B cell (primary cell): ENCODE data around the gene SMYD2. TPM values are rescaled to one million over a fixed set of nuclear protein-coding genes. Genes with fewer than 3 reads are reported as not detected.

Experiments
- ATAC-seq: fragments of 200-7000 bp; cut with Tn5 transposase; one replicate; pipeline ENCODE4 v1.10.0; 2021; ENCODE audit warnings: low read depth, mild to moderate bottlenecking, moderate number of reproducible peaks, moderate library complexity
- CTCF ChIA-PET: fragments of 350-600 bp; sonication (Branson Sonifier 250); formaldehyde crosslinking; loops from one replicate; lab custom pipeline; 2021; ENCODE audit warnings: antibody characterized with exemption, inconsistent platforms; lab: Charles Lee
- POLR2A ChIA-PET: fragments of 350-600 bp; sonication (Branson Sonifier 250); formaldehyde crosslinking; loops from one replicate; lab custom pipeline; 2021; ENCODE audit warnings: antibody characterized with exemption; lab: Charles Lee
- DNase-seq: peaks from one replicate; pipeline ENCODE4 v3.0.0; 2013
- H2AFZ ChIP-seq: 2 replicates; pipeline ENCODE4 v1.6.1; 2012; ENCODE audit warnings: mild to moderate bottlenecking, low read depth, low read length; ENCODE audit not compliant: insufficient read depth, poor library complexity, severe bottlenecking
- H3K27ac ChIP-seq, 2 donors: 1 replicate in 1 of 2; 2 replicates in 1 of 2; pipeline ENCODE4 v1.5.1; 2012 to 2013; ENCODE audit warnings: low read length in 2 of 2, mild to moderate bottlenecking in 2 of 2, moderate library complexity in 1 of 2
- H3K27me3 ChIP-seq, 4 experiments: fragments of 200-600 bp in 1 of 4; sonication (generic) in 1 of 4; replicated peaks in 1 of 4; 1 replicate in 2 of 4; 2 replicates in 2 of 4; pipeline versions ENCODE4 v1.6.1 to v1.7.0; 2013 to 2016; ENCODE audit warnings: low read length in 3 of 4, mild to moderate bottlenecking in 2 of 4, mixed read lengths in 1 of 4, moderate library complexity in 1 of 4; ENCODE audit not compliant: insufficient read depth in 4 of 4, control insufficient read depth in 3 of 4; ENCODE audit errors: control extremely low read depth in 1 of 4
- H3K36me3 ChIP-seq, 2 experiments: replicated peaks in 1 of 2; 1 replicate in 1 of 2; 2 replicates in 1 of 2; pipeline versions ENCODE4 v1.6.1 to v1.7.1; 2013; ENCODE audit warnings: low read length in 1 of 2; ENCODE audit not compliant: insufficient read depth in 2 of 2, control insufficient read depth in 1 of 2; ENCODE audit errors: control extremely low read depth in 1 of 2, extremely low read depth in 1 of 2
- H3K4me1 ChIP-seq, 2 donors: fragments of 200-600 bp in 1 of 2; sonication (generic) in 1 of 2; 1 replicate in 1 of 2; 2 replicates in 1 of 2; pipeline versions ENCODE4 v1.5.1 to v1.6.1; 2013 to 2017; ENCODE audit warnings: low read length in 2 of 2; ENCODE audit not compliant: control insufficient read depth in 2 of 2, insufficient read depth in 2 of 2
- H3K4me2 ChIP-seq: replicated peaks from 2 replicates; pipeline ENCODE3; 2012; ENCODE audit warnings: mild to moderate bottlenecking, low read depth, low read length; ENCODE audit not compliant: poor library complexity, severe bottlenecking
- H3K4me3 ChIP-seq, 5 experiments: fragments of 200-600 bp in 1 of 5; sonication (generic) in 1 of 5; 1 replicate in 3 of 5; 2 replicates in 2 of 5; pipeline versions ENCODE4 v1.5.1 to v1.7.0; 2011 to 2016; ENCODE audit warnings: low read length in 4 of 5, mild to moderate bottlenecking in 4 of 5, low read depth in 2 of 5, control low read depth in 1 of 5, moderate library complexity in 1 of 5; ENCODE audit not compliant: insufficient read depth in 1 of 5; ENCODE audit errors: control extremely low read depth in 1 of 5, extremely low read depth in 1 of 5
- H3K79me2 ChIP-seq: fragments of 200-600 bp; sonication (generic); one replicate; pipeline ENCODE4 v1.6.0; 2016; ENCODE audit warnings: low read length; ENCODE audit not compliant: control insufficient read depth, insufficient read depth
- H3K9ac ChIP-seq: fragments of 200-600 bp; sonication (generic); 2 replicates; pipeline ENCODE4 v1.6.1; 2017; ENCODE audit warnings: mild to moderate bottlenecking, low read length, moderate library complexity
- H3K9me3 ChIP-seq, 3 donors: one replicate each; pipeline versions ENCODE4 v1.6.1 to v1.7.1; 2013; ENCODE audit warnings: low read length in 2 of 3; ENCODE audit not compliant: control insufficient read depth in 2 of 3, insufficient read depth in 1 of 3; ENCODE audit errors: control extremely low read depth in 1 of 3
- H4K20me1 ChIP-seq: 2 replicates; pipeline ENCODE4 v1.6.0; 2012; ENCODE audit warnings: mild to moderate bottlenecking, low read length; ENCODE audit not compliant: insufficient read depth, control insufficient read depth, poor library complexity, severe bottlenecking
- H3K27ac Mint-ChIP-seq: one replicate; pipeline ENCODE4 v1.8.0; 2021; ENCODE audit warnings: mixed read lengths
- H3K27me3 Mint-ChIP-seq: one replicate; pipeline ENCODE4 v1.8.0; 2021; ENCODE audit warnings: mixed read lengths
- H3K4me1 Mint-ChIP-seq: one replicate; pipeline ENCODE4 v1.8.0; 2021; ENCODE audit warnings: mixed read lengths
- H3K4me3 Mint-ChIP-seq: one replicate; pipeline ENCODE4 v1.8.0; 2021; ENCODE audit warnings: mixed read lengths
- H3K9me3 Mint-ChIP-seq: one replicate; pipeline ENCODE4 v1.8.0; 2022; ENCODE audit warnings: mixed read lengths; ENCODE audit not compliant: insufficient read depth
- EZH2 ChIP-seq: IDR thresholded peaks from 2 replicates; pipeline ENCODE4 v1.6.1; 2012; ENCODE audit warnings: borderline replicate concordance, low read depth, mild to moderate bottlenecking, moderate library complexity, low read length; ENCODE audit not compliant: insufficient read depth, poor library complexity, severe bottlenecking
- WGBS: methylation state at CpG from one replicate; pipeline ENCODE4 v1.1.5; 2013; ENCODE audit warnings: missing lambda C conversion rate; ENCODE audit not compliant: insufficient coverage; 5-methylcytosine and 5-hydroxymethylcytosine counted together
- intact Hi-C: fragments of 100-400 bp; cut with micrococcal nuclease; formaldehyde crosslinking; loops from one replicate; pipeline ENCODE4 v1.10.0; 2022
- polyA plus RNA-seq: library from polyadenylated mRNA; depleted of rRNA; stranded (reverse); fragments of >200 nt; gene quantifications from 2 replicates; pipeline ENCODE4 v1.2.3, GENCODE V29; 2012
- total RNA-seq, 2 donors: library from RNA; stranded (reverse); fragments of 120-200 nt in 1 of 2; gene quantifications; 1 replicate in 1 of 2; 2 replicates in 1 of 2; pipeline versions ENCODE4 v1.2.3 to v1.2.4, GENCODE V29; 2013 to 2022
- TF ChIP-seq, protein P1 (sequence below): fragments of 200-600 bp; IDR thresholded peaks from one replicate; pipeline ENCODE4 v1.8.0; 2022; ENCODE audit warnings: antibody characterized with exemption, mild to moderate bottlenecking

SMYD2 gene
- total and polyA plus RNA-seq, 2 donors (not counting 1 experiment from before 2014, with no cell fraction given), result 21.2 to 29.1 TPM

DNA sequence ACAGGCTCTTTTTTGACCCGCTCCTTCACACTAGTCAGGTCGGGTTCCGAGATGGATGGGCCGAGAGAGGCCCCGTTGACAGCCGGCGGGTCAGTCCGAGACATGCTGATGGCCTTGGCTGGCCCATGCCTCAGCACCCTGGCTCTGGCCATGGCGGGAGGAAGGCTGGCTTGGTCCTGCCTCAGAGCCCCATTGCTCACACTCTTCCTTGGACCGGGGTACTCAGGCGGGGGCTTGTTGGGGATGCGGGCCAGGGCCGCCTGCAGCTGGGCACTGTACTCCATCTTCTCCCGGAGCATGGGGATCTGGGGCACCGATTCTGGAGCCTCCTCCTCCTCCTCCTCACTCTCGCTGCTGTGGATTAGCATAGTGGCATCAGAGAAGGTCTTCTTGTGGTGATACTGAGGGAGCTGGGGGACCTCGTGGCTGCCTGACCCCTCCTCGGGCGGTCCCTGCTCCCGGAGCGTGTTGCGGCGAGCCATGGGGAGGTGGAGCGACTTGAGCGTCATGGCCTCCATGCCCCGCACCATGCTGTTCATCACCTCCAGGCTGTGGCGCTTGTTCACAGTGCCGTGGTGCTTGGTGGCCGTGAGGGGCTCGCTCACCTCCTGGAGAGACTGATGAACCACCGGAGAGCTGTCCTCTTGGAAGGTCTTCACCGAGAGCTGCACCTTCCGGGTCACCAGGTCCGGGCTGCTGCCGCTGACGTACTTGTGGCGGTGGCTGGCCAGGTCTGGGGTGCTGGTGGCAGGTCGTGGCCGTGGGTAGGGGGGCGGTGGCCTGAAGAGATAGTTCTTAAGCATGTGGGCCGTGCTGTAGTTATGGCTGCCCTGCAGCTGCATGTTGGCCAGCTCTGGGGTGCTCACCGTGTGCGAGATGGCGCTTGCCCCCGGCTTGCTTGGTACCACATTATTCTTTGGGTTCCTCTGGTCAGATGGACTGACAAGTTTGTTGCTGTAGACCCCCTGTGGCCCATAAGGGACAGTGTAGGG lies 102.7 kb downstream of the SMYD2 start:
- Histone ChIP-seq H3K27me3 (no peaks in the 10 kb centered on the region), H3K9ac (no peak overlapping the region), H3K4me2 (no peak overlapping the region), H3K9me3 (no peaks in the 10 kb centered on the region), H3K36me3 (no peaks in the 10 kb centered on the region), H3K79me2 (no peaks in the 10 kb centered on the region), H2AFZ (no peak overlapping the region), H4K20me1 (no peaks in the 10 kb centered on the region), H3K27ac (no peak overlapping the region), H3K4me3 (no peak overlapping the region), H3K4me1 (no peaks in the 10 kb centered on the region)
- TF ChIP-seq, protein P1, sequence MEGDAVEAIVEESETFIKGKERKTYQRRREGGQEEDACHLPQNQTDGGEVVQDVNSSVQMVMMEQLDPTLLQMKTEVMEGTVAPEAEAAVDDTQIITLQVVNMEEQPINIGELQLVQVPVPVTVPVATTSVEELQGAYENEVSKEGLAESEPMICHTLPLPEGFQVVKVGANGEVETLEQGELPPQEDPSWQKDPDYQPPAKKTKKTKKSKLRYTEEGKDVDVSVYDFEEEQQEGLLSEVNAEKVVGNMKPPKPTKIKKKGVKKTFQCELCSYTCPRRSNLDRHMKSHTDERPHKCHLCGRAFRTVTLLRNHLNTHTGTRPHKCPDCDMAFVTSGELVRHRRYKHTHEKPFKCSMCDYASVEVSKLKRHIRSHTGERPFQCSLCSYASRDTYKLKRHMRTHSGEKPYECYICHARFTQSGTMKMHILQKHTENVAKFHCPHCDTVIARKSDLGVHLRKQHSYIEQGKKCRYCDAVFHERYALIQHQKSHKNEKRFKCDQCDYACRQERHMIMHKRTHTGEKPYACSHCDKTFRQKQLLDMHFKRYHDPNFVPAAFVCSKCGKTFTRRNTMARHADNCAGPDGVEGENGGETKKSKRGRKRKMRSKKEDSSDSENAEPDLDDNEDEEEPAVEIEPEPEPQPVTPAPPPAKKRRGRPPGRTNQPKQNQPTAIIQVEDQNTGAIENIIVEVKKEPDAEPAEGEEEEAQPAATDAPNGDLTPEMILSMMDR, result no peak
- no peak for TF ChIP-seq EZH2
- POLR2A ChIA-PET, result no interaction called here
- Mint-ChIP-seq H3K9me3 (no peaks in the 10 kb centered on the region), H3K4me1 (no peaks in the 10 kb centered on the region), H3K27me3 (no peaks in the 10 kb centered on the region), H3K4me3 (no peak overlapping the region), H3K27ac (no peak overlapping the region)
- CTCF ChIA-PET, result no interaction called here
- WGBS, result 94% methylated on average over 43 of the region's 45 CpGs
- intact Hi-C loops, result no loop called here
- DNase-seq, result peak; percentile 2
- ATAC-seq, result no peak

DNA sequence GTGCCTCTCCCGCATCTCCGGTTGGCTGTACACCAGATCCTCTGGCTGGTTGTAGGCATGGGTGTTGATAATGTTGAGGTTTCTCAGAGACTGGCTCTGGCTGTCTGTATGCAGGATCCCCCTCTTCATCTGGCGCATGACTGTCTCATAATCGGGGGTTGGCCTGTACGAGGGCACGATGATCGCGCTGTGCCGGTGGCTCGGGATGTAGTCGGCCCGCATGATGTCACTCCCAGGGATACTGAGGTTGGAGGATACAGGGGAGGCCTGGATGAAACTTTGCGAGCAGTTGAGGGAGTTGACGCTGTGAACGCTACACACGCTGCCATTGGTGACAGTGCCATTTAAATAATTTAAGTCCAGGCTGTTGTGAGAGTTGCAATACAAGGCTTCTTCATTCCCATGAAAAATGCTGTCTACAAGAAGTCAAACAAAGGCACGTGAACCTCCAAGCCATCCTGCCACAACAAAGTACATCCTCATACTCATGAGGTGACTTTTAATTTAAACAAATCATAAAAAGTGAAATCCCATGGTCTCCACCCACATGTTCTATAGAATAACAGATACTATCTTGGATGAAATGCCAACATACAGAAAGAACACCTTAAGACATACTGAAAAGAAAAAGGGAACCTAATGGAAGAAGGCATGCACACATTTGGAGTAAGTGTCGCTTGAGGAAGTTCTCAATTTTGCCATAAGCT lies 103.6 kb downstream of the SMYD2 start:
- no peak overlapping the region for H3K27ac Mint-ChIP-seq
- H3K27me3 Mint-ChIP-seq, result no peaks in the 10 kb centered on the region
- no peak for ATAC-seq
- 98% methylated on average over 11 of the region's 18 CpGs for WGBS
- ChIA-PET CTCF (no interaction called here), POLR2A (no interaction called here)
- H3K79me2 ChIP-seq, result no peaks in the 10 kb centered on the region
- H4K20me1 ChIP-seq, result no peaks in the 10 kb centered on the region
- H3K27ac ChIP-seq, result no peak overlapping the region
- TF ChIP-seq, protein P1, result no peak
- no peak for TF ChIP-seq EZH2
- intact Hi-C loops, result no loop called here
- no peak overlapping the region for H3K4me2 ChIP-seq
- no peak overlapping the region for H3K4me3 ChIP-seq
- no peak overlapping the region for H3K4me3 Mint-ChIP-seq
- H3K27me3 ChIP-seq, result no peaks in the 10 kb centered on the region
- H2AFZ ChIP-seq, result no peak overlapping the region
- H3K36me3 ChIP-seq, result no peaks in the 10 kb centered on the region
- H3K9me3 Mint-ChIP-seq, result no peaks in the 10 kb centered on the region
- no peaks in the 10 kb centered on the region for H3K4me1 Mint-ChIP-seq
- H3K9me3 ChIP-seq, result no peaks in the 10 kb centered on the region
- no peak overlapping the region for H3K9ac ChIP-seq
- no peak for DNase-seq
- no peaks in the 10 kb centered on the region for H3K4me1 ChIP-seq
